Activated CD4-positive, alpha-beta T cell treated with anti-CD3 and anti-CD28 coated beads, Interleukin-2, Interleukin-6, amounts not matched to agents 100 ng/mL and 50 ng/mL, durations not matched to agents 16 hours and 8 hours (primary cell): ENCODE measurements around the gene MACIR.

Experiments used
- DNase-seq: peaks from one replicate; pipeline ENCODE4 v3.0.0-alpha.2; 2020

Gene MACIR

DNA sequence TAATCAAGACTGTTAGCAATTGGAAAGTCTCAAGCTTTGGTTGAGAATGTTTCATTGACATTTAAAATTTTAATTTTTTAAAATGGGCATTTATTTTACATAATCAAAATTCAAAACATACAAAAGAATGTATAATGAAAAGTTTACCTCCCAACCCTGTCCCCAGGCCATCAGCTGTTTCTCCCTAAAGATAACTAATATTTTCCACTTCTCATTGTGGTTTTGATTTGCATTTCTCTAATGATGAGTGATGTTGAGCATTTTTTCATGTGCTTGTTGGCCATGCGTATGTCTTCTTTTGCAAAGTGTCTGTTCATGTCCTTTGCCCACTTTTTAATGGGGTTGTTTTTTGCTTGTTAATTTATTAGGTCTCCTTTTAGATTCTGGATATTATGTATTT lies 11.4 kb upstream of the MACIR start:
- no peak for DNase-seq

DNA sequence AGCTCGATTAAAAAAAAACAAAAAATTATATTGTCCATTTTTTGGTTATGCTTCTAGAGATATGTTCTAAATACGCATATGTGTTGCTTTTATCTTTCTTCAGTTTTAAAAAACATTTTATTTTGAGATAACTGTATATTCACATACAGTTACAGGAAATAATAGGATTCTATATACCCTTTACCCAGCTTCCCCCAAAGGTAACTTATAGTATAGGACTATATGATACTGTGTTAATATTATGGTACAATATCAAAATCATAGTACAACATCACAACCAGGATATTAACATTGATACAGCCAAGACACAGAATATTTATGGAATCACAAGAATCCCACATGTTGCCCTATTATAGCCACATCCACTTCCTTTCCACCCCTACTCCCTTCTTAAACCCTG lies 9.5 kb upstream of the MACIR start:
- DNase-seq: no peak

GRCh38 chr5:103254921-103255320 lies 3.6 kb upstream of the MACIR start:
- no peak for DNase-seq

DNA sequence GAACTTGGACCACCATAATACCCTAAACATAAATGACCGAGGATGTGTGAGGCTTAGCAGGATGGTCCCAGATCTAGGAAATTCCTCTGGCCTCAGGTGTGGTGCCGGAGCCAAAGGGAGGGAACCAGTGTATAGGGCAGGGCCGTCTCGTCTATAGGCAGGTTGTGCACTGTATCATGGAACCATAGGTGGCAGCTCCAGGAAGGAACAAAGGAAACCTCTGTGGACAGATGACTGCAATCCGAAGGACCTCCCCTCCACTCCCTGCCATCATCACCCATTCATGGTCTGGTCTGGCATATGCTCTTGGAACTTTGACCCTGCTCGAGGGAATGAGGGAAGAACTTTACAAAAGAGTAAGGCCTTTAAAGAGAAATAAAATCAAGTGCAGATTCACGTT lies 2.9 kb upstream of the MACIR start:
- no peak for DNase-seq

GRCh38 chr5:103256178-103256577 lies 2.4 kb upstream of the MACIR start:
- DNase-seq: no peak

DNA sequence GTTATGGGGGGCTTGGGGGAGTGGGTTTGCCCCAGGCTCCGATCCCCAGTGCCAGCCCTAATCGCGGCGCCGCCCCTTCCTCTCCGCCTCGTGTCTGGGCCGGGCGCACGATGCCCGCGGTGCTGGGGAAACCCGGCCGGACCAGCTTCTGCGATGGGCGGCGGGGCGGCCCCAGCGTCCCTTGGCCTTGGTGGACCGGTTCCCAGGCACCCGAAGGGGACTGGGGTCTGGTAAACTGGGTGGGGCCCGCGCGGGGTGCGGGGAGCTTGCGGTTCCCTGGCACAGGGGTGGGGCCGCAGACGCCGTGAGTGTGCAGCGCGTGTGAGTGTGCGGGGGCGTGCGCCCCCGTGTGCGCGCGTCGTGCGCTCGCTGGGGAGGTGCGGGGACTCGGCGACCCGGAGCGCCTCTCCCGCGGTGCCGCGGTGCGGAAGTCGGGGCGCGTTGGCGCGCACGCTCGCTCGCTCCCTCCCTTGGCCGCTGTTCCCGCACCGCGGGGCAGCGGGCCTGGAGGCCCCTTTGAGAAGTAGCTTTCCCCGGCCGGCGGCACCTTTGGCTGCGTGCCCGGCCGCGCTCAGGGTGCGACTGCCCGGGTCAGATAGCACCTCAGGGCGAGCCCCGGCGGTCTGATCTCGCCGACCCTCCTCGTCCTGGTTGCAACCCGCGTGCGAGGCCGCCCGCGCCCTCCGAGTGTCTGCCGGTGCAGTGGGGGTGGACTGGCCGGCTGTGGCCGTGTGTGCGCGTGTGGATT lies 568 bp downstream of the MACIR start:
- peak; percentile 72 for DNase-seq

- DNase-seq: no peak
Observed at GRCh38 chr5:103259705-103260355, 1.3 kb downstream of the MACIR start.

DNA sequence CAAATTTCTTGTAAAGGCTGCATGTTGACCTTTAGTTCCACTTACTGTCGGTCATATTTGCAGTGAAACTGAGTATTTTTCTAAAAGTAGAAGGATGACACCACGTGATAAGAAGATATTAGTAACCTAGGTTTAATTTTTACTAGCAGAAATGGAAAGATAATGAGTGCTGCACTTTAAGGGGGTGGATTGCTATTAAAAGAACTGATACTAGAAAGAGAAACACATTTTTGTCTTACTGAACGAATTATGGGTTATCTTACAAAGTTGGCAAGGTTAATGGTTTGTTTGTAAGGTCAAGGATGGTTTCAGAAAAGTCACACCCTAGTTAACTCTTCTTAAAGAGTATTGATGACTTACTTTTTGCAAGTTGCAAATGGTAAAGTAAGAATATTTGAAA lies 2.4 kb downstream of the MACIR start:
- no peak for DNase-seq

GRCh38 chr5:103262422-103262871 lies 3.9 kb downstream of the MACIR start:
- no peak for DNase-seq

GRCh38 chr5:103263054-103263453 lies 4.5 kb downstream of the MACIR start:
- DNase-seq: no peak

DNA sequence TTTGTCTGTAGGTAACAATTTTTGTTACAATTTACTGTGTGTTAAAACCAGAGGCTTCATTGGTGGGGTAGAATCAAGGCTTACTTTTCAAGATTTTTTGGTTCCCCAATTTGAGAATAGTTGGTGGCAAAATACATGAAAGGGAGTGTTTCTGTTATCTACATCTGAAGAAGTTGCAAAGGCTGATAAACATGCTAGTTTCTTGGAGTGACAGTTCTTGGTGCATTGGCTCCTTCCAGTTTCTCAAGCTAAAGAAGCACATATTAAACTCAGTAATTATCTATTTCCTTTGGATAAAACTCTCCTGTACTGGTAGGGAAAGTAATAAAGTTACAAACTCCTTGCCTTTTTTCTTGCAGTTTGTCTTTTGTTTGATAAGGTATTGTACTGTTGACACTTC lies 5.9 kb downstream of the MACIR start:
- DNase-seq: no peak

DNA sequence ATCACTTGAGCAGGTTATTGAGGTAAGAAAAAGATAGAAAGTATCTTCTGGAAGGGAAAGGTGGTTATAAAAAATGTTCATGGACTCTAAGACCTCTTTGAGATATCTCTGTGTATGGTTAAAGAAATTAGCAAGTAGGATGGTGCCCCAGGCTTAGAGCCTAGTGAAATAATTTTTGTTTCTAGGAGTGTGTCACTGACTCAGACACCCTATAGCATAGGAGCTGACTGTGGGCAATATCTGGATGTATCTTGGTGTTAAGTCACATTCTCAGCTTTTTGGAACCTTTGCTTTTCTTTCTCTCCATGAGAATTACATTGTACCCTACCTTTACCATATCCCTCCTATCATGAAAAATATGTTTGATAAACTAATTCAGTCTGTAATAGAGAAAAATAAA lies 12.0 kb downstream of the MACIR start:
- DNase-seq: no peak

- DNase-seq: no peak
Observed at GRCh38 chr5:103271570-103272289, 13.2 kb downstream of the MACIR start.

DNA sequence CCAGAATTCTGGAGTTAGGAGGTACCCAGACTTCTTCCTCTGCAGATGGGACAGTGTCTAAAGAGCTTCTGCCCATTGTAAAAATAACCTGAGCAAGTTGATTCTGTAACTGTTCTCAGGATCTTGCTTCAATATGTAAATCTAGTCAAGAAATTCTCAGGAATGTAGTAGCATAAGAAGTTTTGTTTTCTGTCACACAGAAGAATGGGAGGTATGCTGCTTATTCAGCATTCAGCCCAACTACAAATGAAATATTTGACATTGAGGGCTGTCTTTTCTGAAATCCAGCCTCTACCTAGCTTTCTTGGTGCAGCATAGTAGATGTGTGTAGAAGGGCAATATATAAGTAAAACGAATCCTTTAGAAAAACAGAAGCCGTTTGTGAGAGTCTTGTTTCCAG lies 13.8 kb downstream of the MACIR start:
- no peak for DNase-seq

GRCh38 chr5:103273952-103274351 lies 15.4 kb downstream of the MACIR start:
- DNase-seq: no peak

DNA sequence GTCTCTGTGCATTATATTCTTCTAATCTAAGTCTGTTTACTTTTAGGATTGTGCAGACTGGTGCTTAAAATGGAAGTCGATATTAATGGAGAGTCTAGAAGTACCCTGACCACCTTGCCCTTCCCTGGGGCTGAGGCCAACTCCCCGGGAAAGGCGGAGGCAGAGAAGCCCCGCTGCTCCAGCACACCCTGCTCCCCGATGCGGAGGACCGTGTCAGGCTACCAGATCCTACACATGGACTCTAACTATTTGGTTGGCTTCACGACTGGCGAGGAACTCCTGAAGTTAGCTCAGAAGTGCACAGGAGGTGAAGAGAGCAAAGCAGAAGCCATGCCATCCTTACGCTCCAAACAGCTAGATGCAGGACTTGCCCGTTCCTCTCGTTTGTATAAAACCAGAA lies 17.3 kb downstream of the MACIR start:
- DNase-seq: no peak

- no peak for DNase-seq
Observed at GRCh38 chr5:103280967-103281366, 22.4 kb downstream of the MACIR start.

- DNase-seq: no peak
Observed at GRCh38 chr5:103283120-103283519, 24.6 kb downstream of the MACIR start.

GRCh38 chr5:103283869-103284268 lies 25.3 kb downstream of the MACIR start:
- DNase-seq: no peak

GRCh38 chr5:103286622-103287021 lies 28.1 kb downstream of the MACIR start:
- no peak for DNase-seq

DNA sequence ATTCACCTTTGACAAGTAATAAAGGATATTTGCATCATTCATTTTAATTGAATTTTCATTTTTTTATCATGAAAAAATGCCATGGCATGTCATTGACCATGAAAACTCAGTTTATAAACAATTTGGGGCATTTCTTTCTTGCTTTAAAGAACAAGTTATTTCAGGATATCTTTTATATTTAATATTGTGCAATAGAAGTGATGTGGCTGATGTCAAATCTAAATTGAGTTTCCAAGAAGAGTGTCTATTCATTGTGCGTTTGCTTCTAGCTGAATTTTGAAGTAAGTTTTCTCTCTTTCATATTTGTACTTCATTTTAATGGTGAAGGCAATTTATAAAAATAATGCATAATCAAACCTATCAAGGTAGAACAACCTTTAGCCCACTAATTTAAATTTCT lies 30.5 kb downstream of the MACIR start:
- no peak for DNase-seq

- DNase-seq: no peak
Observed at GRCh38 chr5:103290846-103291245, 32.3 kb downstream of the MACIR start.

DNA sequence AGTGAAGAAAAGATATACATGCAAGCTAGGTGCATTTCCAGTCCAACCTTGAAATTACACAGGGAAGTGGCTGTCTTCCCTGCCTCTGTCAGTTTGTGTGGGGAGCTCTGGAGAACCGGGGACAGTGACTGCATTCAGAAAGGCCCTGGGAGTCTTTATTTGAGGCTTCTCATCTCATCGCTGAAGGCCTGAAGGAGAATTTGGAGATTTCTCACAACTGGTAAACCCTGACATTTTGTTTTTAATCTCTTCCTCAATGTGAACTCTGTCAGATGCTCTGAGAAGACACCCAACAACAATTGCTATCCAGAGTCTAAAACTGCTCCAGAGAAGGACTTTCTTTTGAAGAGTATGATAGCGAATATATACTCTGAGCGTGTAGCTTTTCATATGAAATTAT lies 33.0 kb downstream of the MACIR start:
- DNase-seq: no peak

- no peak for DNase-seq
Observed at GRCh38 chr5:103293099-103293498, 34.5 kb downstream of the MACIR start.
